ENCODE results near the gene FBXO42.

The FBXO42 gene

DNA sequence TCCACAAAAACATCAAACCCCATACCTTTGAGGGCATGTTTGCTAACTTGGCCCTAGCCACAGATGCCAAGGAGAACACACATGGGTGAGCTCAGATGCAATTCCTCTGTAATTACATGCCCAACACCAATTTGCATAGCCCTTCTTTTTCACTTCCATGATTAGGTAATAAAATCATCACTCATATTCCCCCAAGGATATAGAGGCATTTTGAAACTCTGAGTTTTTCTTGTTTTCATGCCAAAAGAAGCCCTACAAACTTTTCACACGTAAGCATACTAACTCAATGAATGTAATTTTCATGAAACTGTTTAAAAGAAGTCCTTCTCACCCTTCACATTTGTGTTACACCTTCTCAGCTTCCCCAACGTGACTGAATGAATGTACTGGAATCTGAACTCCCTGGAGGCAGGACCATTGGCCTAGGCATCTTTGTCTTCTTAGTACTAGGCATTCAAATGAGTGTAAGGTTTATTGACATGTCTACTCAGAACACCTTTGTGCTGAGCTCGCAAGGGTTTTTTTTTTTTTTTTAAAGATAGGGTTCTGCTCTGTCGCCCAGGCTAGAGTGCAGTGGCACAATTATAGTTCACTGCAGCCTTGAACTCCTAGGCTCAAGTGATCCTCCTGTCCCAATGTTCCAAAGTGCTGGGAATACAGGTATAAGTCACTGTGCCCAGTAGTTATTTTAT lies 31.0 kb downstream of the FBXO42 start:
- DNase-seq = peak; percentile 11

DNA sequence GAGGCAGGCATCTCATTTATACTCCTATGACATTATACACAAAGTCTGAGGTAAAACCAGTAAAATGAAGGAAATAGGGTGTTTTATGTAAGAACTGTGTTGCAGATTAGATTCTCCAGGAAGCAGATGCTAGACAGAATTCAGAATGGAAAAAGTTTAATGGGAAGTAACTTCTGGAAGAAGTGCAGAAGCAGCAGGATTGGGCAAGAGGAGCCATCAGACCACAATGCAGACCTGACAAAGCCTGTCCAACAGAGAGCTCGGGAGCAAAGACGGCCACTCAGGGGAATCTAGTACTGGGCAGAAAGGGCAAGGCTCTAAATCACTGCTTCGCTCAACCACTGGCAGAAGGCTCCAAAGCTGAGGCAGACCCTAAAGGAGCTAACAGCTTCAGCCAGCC lies 33.7 kb downstream of the FBXO42 start:
- no peak for DNase-seq

DNA sequence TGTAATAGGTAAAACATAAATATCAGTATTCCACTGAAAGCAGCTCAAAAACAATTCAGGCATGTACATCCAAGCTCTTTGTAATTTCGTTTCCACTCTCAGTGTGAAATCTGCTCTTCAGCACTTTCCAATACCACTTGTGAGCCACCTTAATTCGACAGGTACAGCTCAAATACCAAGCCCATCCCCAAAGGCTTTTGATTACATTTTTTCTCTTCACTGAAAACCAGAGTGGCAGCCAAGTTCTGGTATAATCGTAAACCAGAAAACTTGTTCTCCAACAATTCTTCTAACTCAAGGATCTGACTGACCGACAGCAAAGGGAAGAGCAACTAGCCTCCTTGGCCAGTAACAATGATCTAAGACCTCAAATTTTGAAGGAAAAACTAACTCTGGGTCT lies 36.8 kb downstream of the FBXO42 start:
- DNase-seq = no peak

DNA sequence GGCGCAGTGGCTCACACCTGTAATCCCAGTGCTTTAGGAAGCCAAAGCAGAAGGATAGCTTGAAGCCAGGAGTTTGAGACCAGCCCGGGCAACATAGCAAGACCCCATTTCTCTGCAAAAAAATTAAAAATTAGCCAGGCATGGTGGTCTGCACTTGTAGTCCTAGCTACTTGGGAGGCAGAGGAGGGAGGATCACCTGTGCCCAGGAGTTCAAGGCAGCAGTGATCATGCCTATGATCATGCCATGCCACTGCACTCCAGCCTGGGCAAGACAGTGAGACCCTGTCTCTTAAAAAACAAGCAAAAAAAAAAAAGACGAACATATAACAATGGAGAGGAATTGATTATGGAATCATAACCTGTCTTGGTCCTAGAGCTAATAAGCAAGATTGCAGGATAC lies 45.1 kb downstream of the FBXO42 start:
- no peak for DNase-seq

DNA sequence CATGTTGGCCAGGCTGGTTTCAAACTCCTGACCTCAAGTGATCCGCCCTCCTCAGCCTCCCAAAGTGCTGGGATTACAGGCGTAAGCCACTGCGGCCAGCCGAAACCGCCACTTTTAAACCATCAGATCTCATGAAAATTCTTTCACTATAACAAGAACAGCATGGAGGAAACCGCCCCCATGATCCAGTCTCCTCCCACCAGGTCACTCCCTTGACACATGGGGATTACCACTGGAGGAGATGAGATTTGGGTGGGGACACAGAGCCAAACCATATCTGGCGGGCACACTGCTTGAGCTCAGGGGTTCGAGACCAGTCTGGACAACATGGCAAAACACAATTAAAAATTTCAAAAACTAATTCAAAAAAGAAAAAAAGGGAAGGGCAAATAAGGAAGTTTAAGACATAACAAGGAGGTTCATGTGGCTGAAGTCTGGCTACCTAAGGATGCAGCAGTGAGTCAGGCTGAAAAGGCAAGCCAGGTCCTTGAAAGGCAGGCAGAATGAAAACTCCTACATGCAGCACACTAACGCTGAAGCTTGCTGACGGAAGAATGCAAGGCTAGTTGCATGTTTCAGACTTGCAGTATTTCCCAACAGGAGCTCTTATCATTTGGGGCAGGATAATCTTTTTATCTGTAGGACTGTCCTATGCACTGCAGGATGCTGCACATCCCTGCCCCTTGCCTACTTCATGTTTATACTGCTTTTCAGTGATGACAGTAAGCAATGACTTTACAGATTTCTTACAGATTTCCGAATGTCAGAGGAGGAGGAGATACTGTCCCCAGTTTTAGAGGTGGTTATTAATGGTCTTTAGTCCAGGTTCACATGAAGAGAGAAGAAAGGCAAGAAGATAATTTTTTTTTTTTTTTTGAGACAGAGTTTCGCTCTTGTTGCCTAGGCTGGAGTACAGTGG lies 49.3 kb downstream of the FBXO42 start:
- no peak for DNase-seq

DNA sequence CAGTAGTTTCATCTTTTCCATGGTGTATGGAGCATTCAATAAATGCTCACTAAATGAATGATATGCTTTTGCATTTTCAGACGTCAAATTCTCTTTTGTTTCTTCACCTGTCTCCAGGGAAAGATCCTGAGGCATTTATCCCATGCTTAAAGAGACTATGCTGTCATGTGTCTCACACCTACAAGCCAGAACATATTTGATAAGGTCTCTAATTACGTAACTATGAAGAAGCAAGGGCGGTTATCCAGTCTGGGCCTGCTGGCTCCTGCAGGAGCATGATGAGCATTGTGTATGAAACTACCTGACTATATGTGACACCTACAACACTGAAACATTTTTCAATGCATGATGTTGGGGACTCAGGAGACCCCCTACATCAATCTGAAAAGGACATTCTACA lies 51.8 kb downstream of the FBXO42 start:
- no peak for DNase-seq

DNA sequence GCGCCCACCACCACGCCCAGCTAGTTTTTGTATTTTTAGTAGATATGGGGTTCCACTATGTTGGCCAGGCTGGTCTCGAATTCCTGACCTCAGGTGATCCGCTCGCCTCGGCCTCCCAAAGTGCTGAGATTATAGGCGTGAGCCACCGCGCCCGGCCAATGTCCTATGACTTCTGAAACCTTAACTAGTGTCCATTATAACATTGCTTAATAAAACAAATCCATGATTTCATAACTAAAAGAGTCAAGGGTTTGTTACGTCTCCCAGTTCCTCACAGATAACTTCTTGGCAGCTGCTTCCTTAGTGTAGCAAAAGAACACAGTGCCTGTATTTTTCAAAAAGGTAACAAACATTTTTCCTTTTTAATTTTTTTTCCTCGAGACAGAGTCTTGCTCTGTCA lies 53.6 kb downstream of the FBXO42 start:
- DNase-seq = no peak

DNA sequence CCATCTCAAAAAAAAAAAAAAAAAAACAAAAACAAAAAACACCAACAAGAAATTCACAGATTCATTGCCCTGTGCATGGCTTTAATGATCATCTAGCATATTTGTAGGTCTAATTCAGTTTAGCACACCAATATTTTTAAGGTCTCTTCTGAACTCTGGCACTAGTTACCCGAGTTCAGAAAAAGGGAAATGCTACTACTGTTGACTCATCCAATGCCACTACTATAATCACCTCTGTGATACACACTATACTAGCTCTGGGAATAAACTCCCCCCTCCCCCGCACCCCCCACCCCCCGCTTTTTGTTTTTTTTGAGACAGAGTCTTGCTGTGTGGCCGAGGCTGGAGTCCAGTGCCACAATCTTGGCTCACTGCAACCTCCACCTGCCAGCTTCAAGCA lies 55.6 kb downstream of the FBXO42 start:
- DNase-seq = no peak

DNA sequence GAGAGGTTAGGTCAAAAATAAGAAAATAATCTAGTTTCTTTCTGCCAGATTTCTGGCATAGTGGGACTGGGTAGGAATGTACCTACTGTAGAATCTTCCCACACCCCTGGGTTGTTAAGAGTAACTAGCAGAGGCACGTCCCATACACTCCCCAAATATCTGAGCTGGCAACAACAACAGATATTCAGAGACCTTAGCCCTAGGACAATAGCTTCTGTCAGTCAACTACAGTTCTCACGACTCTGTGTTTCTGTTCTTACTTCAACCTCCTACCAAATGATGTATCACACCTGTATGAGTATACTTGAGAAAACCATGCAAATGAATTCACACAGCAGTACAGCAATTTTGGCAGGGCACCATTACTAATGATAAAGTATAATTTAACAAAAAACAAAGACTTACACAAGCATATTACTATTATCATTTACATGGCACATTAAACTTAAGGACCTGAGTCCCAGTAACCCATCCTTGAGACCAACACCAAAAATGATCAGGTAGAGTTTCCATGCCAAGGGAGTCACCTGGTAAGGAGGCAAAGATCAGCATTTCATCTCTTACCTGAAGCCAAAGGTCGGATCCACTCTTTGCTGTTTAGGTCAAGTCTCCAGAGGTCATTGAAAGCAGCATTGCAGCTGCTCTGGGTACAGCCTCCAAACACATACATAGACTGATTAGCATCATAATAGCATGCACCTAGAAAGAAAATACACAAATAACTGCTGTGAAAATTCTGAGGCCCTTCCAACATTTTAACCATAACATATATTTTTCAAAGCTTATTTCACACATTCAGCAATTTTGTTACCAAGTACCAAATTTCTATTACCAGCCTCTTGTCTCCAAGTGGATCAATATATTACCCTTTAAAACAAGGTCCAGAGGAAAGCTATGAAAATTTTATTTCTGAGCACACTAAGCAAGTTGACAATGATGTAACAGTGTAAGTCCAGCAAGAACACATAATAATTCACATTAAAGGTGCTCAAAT lies 57.8 kb downstream of the FBXO42 start:
- DNase-seq = no peak

DNA sequence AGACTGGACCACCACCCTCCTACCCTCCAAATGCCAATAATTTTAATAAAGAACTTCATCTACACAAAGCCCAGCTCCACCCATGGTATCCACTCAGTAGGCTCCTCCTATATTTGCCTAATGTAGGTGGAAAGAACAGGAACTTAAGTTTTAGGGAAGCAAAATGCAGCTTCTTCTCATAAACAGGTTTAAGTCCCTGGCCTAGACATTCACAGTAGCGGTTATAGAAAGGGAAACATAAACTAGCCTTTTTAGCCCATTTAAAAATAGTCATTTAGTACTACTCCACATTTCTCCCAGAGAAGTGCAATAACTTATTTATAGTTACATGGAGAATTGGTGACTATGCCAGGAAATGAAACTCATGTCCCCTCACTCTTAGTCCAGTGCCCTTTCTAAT lies 58.7 kb downstream of the FBXO42 start:
- DNase-seq = no peak

DNA sequence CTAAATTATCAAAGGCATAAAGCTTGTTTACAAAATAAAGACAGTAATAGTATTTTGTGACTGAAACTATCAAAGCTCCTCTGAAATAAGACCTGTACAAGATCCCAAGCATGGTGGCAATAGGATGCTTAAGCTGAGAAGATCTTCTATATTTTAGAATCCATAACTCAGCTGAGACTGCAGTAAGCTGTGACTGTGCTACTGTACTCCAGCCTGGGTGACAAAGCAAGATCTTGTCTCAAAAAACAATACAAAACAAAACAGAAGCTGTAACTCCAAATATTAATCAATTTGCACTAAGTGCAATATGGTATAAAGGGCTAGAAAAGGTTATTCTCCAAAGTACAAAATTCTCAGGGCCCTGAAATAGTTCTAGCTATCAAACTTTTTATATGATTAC lies 59.5 kb downstream of the FBXO42 start:
- DNase-seq = no peak

DNA sequence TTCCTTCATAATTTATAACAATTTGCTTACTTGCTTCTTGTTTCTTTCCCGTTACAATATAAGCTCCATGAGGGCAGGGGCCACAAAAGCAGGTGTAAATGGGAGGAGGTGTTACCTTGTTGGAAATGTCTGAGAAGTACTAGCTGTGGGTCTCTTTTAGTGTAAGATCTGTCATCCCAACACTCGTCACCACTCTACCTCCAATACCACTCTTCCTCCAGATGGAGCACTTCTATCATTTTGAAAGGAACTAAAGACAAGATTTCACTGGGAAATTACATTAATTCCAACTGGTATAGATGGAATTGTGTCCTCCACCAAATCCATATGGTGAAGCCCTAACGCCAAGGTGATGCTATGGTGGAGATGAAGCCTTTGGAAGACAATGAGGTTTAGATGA lies 62.3 kb downstream of the FBXO42 start:
- no peak for DNase-seq

DNA sequence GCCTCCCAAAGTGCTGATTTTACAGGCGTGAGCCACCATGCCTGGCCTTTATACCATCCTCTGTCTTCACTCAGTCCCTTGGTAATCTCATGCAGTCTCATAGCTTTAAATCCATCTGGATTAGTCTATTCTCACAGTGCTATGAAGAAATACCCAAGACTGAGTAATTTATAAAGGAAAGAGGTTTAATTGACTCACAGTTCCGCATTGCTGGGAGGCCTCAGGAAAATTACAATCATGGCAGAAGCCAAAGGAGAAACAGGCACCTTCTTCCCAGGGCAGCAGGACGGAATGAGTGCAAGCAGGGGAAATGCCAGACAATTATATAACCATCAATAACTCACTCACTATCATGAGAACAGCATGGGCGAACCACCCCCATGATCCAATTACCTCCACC lies 66.2 kb downstream of the FBXO42 start:
- DNase-seq = no peak

DNA sequence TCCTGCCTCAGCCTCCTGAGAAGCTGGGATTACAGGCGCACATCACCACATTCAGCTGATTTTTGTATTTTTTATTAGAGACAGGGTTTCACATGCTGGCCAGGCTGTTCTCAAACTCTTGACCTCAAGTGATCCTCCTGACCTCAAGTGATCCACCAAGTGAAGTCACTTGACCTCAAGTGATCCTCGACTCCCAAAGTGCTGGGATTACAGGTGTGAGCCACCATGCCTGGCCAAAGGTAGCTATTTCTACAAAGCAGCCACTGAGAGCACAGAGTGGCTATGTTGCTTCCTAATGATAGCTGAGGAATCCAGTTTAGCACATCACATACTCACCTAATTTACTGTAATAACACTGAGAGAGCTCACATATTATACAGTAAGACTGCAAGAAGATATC lies 70.5 kb downstream of the FBXO42 start:
- no peak for DNase-seq

DNA sequence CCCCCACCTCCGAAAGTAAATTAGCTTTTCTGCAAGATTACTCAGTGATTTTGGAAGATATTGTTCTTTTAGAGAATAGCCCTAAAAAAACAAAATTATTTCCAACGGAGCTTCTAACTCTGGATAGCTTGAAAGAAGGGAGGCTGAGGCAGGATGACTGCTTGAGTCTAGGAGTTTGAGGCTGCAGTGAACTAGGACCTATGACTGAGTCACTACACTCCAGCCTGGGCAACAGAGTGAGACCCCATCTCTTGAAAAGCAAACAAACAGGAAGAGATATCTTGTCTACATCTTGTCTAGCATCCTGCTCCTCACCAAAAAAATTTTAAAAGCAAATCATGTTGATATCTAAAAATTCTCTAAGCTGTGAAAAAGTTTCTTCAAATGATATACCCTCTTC lies 73.1 kb downstream of the FBXO42 start:
- DNase-seq = no peak

DNA sequence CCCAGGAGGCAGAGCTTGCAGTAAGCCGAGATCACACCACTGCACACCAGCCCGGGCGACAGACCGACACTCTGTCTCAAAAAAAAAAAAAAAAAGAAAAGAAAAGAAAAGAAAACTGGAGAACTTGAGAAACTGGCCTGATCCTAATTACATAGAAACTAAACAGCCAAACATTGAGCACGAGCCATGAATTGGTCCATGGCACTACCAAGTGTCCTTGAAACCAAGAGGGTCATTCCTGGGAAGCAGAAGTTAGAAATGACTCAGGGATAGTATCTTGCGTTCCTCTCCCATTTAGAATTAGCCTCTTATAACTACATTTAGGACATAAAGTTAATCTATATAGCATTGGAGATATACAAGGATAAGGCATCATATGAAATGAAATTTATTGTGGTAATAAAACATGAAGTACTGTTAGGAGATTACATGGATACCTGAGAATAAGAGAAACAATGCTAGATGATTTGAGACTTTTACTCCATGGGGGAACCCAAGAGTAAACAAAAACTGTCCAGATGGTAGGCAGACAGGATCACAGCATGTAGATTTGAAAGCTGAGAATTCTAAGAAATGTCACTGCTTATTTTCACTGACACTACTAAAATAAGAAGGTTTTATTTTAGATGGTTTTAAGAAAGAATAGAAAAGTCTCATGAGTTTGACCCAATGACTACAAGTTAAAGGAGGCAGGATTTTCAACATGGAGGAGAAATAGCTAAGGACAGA lies 75.8 kb downstream of the FBXO42 start:
- DNase-seq = no peak

DNA sequence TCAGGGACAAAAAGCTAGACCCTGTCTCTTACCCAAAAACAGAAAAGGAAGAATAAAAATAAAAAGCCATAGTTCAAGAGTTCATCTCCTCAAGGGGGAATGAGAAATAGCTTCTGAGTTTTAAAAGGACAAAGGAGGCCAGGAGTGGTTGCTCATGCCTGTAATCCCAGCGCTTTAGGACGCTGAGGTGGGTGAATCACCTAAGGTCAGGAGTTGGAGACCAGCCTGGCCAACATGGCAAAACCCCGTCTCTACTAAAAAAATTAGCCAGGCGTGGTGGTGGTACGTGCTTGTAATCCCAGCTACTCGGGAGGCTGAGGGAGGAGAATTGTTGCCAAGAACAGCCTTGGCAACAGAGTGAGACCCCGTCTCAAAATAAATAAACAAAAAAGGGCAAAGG lies 76.7 kb downstream of the FBXO42 start:
- no peak for DNase-seq

DNA sequence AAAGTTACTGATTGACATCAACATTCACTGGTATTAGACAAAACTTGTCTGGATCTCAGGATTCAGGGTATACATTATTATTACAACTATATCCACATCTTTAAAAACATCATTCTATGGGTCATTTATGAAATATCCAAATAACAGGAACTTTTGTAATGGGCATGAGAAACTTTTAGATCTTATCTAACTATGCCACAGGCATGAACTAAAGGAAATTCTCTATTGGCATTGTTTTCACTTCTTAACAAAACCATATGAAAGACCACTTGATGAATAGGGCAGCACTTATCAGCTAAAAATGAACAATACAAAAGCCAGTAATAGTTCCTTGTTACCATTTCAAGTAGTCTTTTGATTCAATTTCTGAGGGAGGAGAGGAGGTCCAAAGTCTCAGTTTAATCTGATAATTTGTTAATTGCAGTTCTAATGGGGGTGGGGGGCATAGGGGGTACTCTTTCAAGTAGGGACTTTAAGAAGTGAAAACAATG lies 84.5 kb downstream of the FBXO42 start:
- no peak for DNase-seq

DNA sequence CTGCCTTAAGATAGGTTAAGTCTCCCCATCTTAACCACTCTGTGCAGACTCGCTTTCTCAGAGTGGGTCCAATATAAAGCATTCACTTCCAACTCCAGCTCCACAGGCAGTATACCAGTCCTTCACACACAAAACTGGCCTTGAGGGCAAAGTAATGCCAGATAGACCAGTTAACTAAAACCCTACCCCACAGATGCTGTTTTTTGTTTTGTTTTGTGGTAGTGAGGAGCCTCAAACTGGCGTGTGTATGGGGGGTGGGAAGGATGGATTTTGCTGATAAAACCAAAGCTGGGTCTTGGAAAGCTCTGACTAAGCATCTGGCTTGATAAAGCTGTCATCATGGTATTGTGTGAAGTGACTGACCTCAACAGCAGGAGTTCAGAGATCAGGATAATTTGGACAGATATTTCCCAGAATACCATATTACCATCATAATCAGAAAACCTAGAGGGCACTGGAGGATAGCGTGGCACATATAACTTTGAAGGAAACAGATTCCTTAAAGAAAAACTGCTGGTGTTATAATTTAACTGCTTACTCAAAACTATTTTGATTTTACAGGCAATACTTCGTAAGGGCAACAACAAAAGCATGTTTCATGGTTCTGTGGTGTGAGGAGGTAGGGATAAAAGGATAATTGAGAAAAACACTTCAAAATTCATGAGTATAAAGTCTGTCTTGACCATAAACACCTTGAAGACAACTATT lies 85.7 kb downstream of the FBXO42 start:
- DNase-seq = peak; percentile 24

DNA sequence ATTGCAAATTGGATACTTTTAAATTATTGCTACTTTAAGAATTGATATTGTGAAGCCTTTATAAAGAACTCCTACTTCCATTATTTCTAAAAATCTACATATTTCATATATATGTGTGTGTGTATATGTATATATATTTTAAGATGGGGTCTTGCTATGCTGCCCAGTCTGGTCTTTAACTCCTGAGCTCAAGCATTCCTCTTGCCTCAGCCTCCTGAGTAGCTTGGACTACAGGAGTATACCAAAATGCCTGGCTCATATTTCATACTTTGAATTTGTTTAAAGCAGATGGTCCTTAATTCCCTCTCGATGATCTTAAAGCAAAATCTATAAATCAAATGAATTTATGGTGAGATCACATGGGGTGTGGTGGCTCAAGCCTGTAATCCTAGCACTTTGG lies 90.2 kb downstream of the FBXO42 start:
- DNase-seq = no peak

DNA sequence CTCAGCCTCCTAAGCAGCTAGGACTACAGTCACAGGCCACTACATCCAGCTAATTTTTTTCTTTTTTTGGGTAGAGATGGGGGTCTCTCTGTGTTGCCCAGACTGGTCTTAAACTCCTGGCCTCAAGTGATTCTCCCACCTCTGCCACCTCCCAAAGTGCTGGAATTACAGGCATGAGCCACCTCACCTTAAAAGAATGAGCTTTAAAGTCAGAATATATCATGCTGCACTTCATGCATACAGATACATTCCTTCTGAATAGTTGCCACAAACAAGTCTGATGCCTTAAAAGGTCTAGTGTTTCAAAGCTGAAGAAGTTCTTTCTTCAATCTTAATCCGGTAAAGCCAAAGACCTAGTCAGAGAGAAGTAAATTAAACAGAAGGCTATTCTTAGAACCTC lies 91.5 kb downstream of the FBXO42 start:
- DNase-seq = peak; percentile 86
